Measurements from ENCODE around the gene OCA2.

GRCh38 chr15:28147801-28148200 lies 48.7 kb upstream of the OCA2 start:
- TF ChIP-seq EP300 (conservative IDR thresholded peaks at IDR 0.05; ENCODE audit: poor library complexity, severe bottlenecking) (no peak), EZH2 (IDR thresholded peaks at IDR 0.05; ENCODE audit: borderline replicate concordance, insufficient read depth, low read length, poor library complexity, severe bottlenecking) (no peak), CTCF (IDR thresholded peaks at IDR 0.05; ENCODE audit: poor library complexity, severe bottlenecking) (no peak)

All from neural cell (in vitro differentiated cells).